ENCODE data around the gene MBNL3. TPM values are rescaled to one million over a fixed set of nuclear protein-coding genes. Genes with fewer than 3 reads are reported as not detected.
"Not testable (repeated sequence)": the region's sequence is repeated elsewhere in the genome, so short reads cannot be mapped to it uniquely, and the experiment has no call there.

Gene MBNL3
- total RNA-seq, 2 donors from 2014 or later, result 6.9 to 11.3 TPM

DNA sequence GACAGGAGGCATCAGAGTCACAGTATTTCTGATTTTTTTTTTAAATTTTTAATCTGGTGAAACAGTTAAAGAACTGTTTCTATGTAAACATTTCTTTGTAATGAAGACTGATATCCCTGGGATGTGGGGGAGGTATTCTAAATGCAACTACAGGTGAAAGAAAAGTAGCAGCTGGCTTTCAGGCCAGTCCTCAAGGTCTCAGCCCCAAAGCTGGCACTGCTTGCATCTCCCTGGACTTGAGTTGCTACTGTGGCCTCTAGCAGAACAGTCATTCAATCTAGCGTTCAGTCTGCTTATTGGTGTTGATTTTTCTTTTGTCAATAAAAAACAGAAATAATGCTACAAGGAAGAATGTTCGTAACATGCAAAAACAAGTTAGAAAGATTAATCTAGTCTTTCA is 4.9 kb downstream of the MBNL3 start:
- DNase-seq (ENCODE audit: low spot score in 2 of 2) (no peak), ATAC-seq (no peak)
- no peaks in the 10 kb centered on the region for H3K9me3 Mint-ChIP-seq
- no peak overlapping the region for H3K27ac Mint-ChIP-seq
- peaks cover 0 to 5% of the 10 kb centered on the region in 2 donors for H3K36me3 Mint-ChIP-seq

DNA sequence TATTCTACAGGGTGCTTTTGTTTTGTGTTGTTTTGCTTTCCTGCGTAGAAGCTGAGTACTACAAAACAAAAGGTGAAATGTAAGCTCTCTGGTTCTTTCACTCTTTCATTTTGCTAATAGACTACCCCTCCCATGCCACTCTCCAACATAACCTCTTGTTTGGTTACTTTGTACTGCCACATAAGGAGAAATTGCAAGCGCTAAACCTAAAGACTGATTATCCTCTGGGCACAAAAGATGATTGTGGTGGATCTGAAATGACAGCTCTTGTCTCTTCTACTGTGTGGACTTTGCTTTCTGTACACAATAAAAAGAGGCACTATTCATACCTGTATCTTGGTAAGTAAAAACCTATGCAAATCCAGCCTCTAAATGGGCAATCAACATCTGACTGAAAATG is 5.3 kb downstream of the MBNL3 start:
- peaks cover 0 to 4% of the 10 kb centered on the region in 2 donors for H3K36me3 Mint-ChIP-seq
- DNase-seq (ENCODE audit: low spot score in 2 of 2) (no peak), ATAC-seq (no peak)
- no peak overlapping the region for H3K27ac Mint-ChIP-seq
- no peaks in the 10 kb centered on the region for H3K9me3 Mint-ChIP-seq

DNA sequence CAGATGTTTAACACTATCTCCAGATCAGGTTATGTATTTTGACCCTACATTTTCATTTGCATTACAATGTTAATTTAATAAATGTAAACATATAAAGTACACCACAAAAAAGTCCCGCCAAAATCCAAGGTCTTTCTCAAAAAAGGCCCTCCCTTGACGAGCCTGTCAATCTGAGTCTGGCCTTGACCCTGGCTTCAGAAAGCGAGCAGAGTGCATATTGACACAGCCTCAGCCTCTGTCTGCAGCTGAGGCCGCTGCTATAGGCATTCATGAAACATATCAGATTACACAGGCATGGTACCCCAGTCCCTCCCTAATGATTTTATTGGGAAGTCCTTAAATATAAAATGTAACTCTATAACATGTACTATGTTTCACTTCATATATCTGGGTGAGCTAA is 6.2 kb downstream of the MBNL3 start:
- Mint-ChIP-seq H3K9me3 (no peaks in the 10 kb centered on the region), H3K27ac (no peak overlapping the region), H3K36me3 (no peaks in the 10 kb centered on the region)
- ATAC-seq (no peak), DNase-seq (ENCODE audit: low spot score in 2 of 2) (no peak)

DNA sequence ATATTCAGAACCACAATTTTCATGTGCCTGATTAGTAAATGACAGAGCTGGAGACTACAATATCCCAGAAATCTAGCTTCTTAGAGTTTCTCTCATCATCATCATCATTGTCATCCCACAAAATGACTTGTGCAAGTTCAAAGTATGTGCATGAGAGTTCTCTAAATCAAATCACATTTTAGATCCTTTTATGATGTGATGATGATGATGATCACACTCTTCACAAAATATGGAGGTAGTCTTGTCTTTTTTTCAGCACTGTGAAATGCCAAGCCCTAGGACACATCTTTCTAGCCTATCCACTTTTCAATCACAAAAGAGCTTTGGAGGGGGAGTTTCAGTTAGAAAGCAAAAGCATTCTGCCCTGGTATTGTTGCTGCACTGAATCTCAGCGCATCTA is 7.4 kb downstream of the MBNL3 start:
- no peaks in the 10 kb centered on the region for H3K36me3 Mint-ChIP-seq
- DNase-seq (ENCODE audit: low spot score in 2 of 2) (no peak), ATAC-seq (peak in 1 of 2 donors; percentile 15)
- H3K27ac Mint-ChIP-seq, result peak overlapping the region in 1 of 2 donors; percentile 95
- H3K9me3 Mint-ChIP-seq, result no peaks in the 10 kb centered on the region

DNA sequence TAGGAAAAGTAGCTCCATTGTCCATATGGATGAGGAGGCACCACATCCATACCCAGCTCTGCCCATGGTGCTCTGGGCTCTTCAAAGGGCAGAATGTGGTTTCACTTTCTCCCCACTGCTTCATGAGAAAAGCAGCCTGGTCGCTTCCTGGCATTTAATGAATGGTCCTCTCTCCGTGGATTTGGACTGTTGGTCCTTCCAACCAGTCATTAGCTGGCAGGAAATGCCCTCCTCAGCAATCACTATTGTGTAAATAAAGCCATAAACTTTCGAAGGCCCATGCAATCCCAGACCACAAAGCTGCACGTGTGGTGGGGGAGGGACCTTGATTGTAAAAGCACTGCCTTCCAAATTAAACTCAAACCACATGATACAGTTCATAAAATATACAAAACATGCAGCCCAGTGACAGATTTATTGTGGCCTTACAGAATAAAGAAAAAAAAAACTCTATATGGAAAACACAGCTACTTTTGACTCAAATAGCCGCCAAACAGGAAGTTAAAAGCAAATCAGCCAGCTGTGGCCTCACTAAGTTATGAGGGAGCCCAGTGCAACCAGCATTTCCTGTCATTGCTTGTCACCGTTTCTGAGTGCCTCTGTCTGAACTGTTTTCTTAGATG is 8.1 kb downstream of the MBNL3 start:
- no peaks in the 10 kb centered on the region for H3K9me3 Mint-ChIP-seq
- H3K27ac Mint-ChIP-seq, result peak overlapping the region; percentile 94 to 95
- no peaks in the 10 kb centered on the region for H3K36me3 Mint-ChIP-seq
- ATAC-seq (peak; percentile 80 to 84), DNase-seq (ENCODE audit: low spot score in 2 of 2) (peak; percentile 3 to 52)

DNA sequence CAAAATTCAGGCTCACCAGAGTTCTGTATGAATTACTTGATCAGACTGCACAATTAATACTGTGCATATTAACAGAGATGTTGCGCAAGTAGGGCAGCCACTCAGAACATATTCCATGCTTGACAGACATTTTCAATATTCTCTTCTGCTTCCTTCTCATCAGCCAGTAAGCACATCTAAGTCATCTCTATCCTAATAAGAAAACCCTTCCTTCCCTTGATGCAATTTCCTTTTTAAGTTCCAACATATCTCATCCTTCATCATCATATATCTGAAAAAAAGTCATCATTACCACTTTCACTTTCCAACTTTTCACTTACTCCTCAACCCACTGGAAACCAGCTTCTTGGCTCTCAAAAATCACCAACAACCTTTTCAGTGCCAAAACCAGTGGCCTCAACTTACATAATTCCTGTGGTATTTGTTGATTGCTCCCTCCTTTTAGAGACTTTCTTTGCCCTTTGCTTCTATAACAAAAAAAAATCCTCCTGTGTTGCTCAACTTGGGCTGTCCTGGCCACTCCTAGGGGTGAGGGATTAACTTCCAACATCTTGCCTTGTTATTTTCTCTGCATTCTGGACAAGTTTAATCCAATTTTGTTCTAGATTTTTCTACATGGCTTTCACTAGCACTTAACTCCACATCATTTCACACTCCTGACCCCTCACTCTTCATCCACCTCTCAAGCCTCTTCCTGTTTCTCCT is 14.1 kb downstream of the MBNL3 start:
- Mint-ChIP-seq H3K27ac (peak overlapping the region in 1 of 2 donors; percentile 74), H3K9me3 (no peaks in the 10 kb centered on the region), H3K36me3 (no peaks in the 10 kb centered on the region)
- no peak for DNase-seq (ENCODE audit: low spot score in 2 of 2)
- peak in 1 of 2 donors; percentile 54 for ATAC-seq

DNA sequence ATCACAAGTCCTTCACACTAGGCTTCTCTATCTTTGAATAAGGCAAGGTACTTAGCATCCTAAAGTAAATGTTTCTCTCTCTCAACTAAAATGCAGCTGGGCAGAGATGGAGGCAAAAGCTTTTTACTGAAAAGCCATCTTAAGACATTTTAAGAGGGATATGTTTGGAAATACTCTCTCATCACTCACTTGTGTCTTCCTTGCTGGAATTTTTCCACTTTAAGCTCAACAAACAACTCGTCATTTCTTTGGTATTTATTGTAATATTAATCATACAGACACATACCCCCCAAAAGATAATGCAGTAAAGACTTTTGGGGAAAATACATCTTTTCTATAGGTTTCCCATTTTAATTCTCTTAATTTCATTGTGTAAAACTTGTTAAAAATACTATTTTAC is 16.4 kb downstream of the MBNL3 start:
- DNase-seq (ENCODE audit: low spot score in 2 of 2) (no peak), ATAC-seq (no peak)
- no peak overlapping the region for H3K27ac Mint-ChIP-seq
- no peaks in the 10 kb centered on the region for H3K9me3 Mint-ChIP-seq
- H3K36me3 Mint-ChIP-seq, result no peaks in the 10 kb centered on the region

DNA sequence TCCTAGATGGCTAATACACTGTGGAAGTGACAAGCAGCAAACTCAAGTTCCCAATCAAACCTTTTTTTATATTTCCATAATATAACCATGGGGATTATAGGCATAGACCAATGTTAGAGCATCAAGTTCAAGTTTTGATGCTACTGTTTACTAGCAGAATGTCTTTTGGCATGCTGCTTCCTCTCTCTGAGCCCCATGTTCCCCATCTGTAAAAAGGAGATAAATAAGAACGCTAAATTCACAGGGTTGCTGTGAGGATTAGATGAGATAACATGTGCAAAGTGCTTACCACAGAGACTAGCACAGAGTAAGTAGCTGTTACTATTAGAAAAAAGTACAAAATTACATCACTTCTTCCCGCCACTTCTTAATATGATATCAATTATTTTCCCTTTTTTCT is 18.0 kb downstream of the MBNL3 start:
- no peak for DNase-seq (ENCODE audit: low spot score in 2 of 2)
- ATAC-seq, result no peak
- H3K27ac Mint-ChIP-seq, result no peak overlapping the region
- no peaks in the 10 kb centered on the region for H3K9me3 Mint-ChIP-seq
- H3K36me3 Mint-ChIP-seq, result no peaks in the 10 kb centered on the region

DNA sequence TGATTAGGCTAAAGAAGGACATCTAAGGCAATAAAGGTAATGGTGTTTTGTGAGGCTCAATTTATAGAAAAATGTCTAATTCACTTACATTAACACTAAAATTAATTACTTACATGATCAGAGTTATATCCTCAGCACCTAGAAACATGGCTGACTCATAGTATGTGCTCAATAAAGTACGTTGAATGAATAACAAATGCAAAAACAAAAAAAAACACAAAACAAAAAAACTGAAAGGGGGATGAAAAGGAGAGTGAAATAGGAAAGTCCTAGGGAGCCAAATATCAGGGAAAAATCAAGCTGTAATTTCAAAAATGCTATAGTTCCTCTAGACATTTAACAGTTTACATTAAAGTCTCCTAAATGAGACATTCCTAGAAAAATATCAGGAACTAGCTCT is 18.7 kb downstream of the MBNL3 start:
- no peak overlapping the region for H3K27ac Mint-ChIP-seq
- ATAC-seq (no peak), DNase-seq (ENCODE audit: low spot score in 2 of 2) (no peak)
- H3K36me3 Mint-ChIP-seq, result no peaks in the 10 kb centered on the region
- H3K9me3 Mint-ChIP-seq, result no peaks in the 10 kb centered on the region

DNA sequence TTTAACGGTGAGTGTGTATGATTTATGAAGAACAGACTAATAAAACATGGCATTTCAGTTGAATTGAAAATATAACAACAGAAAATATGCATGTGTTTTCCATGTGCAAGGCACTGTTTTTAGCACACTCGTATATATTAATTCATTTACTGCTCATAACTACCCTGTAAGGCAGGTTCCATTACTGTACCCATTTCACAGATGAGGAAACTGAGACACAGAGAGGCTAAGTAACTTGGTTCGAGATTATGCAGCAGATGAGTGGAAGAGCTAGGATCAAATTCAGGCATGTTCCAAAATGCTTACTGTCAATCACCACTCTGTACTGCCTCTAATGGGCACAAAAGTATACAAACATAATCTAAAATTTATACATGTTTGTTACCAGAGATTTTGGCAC is 20.4 kb downstream of the MBNL3 start:
- Mint-ChIP-seq H3K9me3 (no peaks in the 10 kb centered on the region), H3K27ac (no peak overlapping the region), H3K36me3 (no peaks in the 10 kb centered on the region)
- no peak for ATAC-seq
- no peak for DNase-seq (ENCODE audit: low spot score in 2 of 2)

DNA sequence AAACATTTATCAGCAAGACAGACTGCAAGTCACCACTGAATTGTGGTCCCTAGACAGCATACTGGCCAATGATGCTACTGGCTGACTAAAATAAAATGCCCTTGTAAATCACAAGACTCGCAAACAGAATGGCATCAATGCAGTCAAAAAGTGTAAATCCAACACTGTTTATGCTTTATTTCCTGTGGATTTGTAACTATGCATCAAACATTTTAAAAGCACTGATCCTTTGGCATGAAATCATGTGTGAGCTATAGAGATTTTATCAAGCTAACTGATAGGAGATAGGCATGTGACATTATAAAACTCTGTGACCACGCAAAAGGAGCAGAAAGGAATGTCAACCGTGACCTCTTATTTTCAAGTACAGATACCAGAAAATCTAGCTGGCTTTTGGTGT is 20.8 kb downstream of the MBNL3 start:
- Mint-ChIP-seq H3K9me3 (no peaks in the 10 kb centered on the region), H3K36me3 (no peaks in the 10 kb centered on the region), H3K27ac (no peak overlapping the region)
- DNase-seq (ENCODE audit: low spot score in 2 of 2) (no peak), ATAC-seq (no peak)

DNA sequence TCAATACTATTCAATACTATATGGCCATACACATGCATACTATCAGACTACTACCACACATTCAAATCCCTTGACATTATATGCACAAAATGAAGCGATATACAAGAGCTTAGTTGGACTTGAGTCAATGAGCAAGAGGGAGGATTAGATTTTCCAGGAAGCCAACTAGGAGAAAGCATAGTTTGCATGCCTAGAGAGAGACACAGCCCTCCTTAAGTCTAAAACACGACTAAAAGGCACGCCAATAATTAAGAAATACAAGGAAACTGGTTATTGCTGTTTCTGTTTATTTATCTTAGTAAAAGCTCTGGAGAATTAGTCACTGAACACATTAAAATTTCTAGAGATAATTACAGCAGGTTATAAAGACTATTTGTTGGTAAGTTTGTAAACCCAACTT is 21.8 kb downstream of the MBNL3 start:
- Mint-ChIP-seq H3K9me3 (no peaks in the 10 kb centered on the region), H3K36me3 (no peaks in the 10 kb centered on the region), H3K27ac (no peak overlapping the region)
- DNase-seq (ENCODE audit: low spot score in 2 of 2) (no peak), ATAC-seq (no peak)

DNA sequence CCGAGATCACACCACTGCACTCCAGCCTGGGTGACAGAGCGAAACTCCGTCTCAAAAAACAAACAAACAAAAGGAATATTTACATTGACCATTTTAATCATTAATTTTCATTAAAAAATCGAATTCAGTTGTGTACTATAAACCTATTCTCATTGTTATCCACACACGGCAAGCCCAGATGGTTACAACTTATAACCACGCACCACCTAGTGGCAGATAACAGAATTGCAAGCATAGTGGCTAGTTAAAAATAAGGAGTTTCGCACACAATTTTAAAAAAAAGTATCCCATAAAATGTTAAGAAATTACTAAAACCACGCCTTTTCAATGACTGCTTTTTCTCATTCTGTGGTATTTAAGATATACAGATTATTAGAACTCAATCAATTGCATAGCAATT is 25.4 kb downstream of the MBNL3 start:
- H3K9me3 Mint-ChIP-seq, result peaks cover 0 to 4% of the 10 kb centered on the region in 2 donors

DNA sequence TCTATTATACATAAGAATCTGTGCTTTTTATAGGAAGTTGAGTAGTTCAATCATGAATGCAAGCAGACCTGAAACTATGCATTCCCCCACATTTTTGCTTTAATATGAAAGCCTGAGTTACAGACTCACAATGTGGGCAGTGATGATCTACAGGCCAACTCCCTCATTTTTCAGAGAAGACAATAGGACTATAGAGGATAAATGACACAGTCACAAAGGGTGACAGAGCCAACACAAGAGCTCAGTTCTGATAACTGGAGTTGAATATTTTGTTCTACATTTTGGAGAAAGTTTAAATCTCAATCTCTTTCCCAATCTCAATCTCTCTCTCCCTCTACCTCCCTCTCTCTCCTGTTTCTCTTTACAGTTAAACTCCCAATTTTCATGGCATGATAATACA is 27.0 kb downstream of the MBNL3 start:
- no peak for DNase-seq (ENCODE audit: low spot score in 2 of 2)
- ATAC-seq, result no peak
- Mint-ChIP-seq H3K36me3 (no peaks in the 10 kb centered on the region), H3K9me3 (peaks cover 0 to 4% of the 10 kb centered on the region in 2 donors), H3K27ac (no peak overlapping the region)

More for the DNA sequence above, 25.4 kb downstream of the MBNL3 start:
- ATAC-seq (no peak), DNase-seq (ENCODE audit: low spot score in 2 of 2) (peak in 1 of 2 donors; percentile 10)
- no peaks in the 10 kb centered on the region for H3K36me3 Mint-ChIP-seq
- H3K27ac Mint-ChIP-seq, result no peak overlapping the region

DNA sequence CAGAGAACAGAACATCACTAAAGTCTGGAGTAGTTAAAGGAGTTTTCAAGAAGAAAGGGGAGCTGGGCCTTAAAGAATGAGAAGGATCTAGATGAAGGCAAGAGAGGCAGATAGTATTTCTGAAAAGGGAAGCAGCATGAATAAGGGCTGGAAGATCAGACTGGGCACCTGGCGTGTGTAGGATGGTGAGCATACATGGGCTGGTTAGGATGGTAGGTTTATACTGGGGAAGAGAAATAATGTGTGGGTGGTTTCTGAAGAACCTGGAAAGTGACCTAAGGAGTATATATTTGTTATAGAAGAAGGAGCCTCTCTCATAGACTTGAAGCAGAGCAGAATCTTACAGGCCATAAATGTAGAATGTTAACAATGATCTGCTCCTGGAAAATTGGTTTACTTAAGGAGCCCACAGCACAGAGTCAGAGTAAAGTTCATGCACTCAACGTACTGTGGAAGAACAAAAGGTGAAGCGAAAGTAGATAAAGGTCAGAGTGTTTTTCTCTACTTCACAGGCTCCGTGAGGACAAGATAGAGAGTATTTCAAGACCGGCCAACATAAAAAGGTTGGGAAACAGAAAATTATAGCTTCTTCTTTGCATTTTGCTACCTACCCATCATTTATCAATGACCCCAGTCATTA is 35.8 kb downstream of the MBNL3 start:
- Mint-ChIP-seq H3K27ac (no peak overlapping the region), H3K9me3 (peaks cover 7 to 15% of the 10 kb centered on the region in 2 donors), H3K36me3 (peaks cover 0 to 19% of the 10 kb centered on the region in 2 donors)
- ATAC-seq (no peak), DNase-seq (ENCODE audit: low spot score in 2 of 2) (no peak)

DNA sequence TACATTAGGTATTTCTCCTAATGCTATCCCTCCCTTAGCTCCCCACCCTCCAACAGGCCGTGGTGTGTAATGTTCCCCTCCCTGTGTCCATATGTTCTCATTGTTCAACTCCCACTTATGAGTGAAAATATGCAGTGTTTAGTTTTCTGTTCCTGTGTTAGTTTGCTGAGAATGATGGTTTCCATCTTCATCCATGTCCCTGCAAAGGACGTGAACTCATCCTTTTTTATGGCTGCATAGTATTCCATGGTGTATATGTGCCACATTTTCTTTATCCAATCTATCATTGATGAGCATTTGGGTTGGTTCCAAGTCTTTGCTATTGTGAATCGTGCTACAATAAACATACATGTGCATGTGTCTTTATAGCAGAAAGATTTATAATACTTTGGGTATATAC is 42.9 kb downstream of the MBNL3 start:
- ATAC-seq; H3K27ac Mint-ChIP-seq; DNase-seq (ENCODE audit: low spot score in 2 of 2): not testable (repeated sequence)
- peaks cover 5 to 18% of the 10 kb centered on the region in 2 donors for H3K36me3 Mint-ChIP-seq
- H3K9me3 Mint-ChIP-seq, result peaks cover 7 to 18% of the 10 kb centered on the region in 2 donors

DNA sequence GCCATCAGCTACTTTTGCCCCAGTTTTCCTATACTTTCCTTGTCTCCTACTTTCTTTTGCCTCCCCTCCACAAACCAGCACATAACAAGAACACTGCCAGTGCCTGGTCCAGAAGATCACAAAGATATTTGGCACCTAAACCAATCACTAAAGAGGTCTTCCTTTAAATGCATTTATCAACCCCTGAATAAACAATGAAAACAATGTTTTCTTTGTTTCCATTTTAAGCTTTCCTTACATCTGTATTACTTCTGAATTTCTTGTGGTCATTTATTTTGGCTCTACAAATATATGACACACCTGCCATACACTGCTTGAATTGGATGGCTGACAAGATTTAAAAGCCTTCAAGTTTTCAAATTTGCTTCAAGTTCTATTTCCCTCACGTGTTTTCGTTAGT is 43.9 kb downstream of the MBNL3 start:
- H3K9me3 Mint-ChIP-seq, result peaks cover 7 to 10% of the 10 kb centered on the region in 2 donors
- DNase-seq (ENCODE audit: low spot score in 2 of 2), result no peak
- H3K27ac Mint-ChIP-seq, result no peak overlapping the region
- no peak for ATAC-seq
- H3K36me3 Mint-ChIP-seq, result peaks cover 5 to 11% of the 10 kb centered on the region in 2 donors
